Mesendoderm (in vitro differentiated cells): Measurements from ENCODE around the gene ZMAT3.

Experiments
- DNase-seq: peaks from one replicate; pipeline ENCODE4 v3.0.0; 2013
- H2AK5ac ChIP-seq: 2 replicates; pipeline ENCODE4 v1.6.1; 2013; ENCODE audit warnings: low read length, inconsistent platforms
- H2BK120ac ChIP-seq: 2 replicates; pipeline ENCODE4 v1.6.1; 2013; ENCODE audit warnings: low read depth, mild to moderate bottlenecking, low read length, moderate library complexity, mixed read lengths
- H2BK15ac ChIP-seq: replicated peaks from 2 replicates; pipeline ENCODE4 v1.6.1; 2013; ENCODE audit warnings: low read depth, mild to moderate bottlenecking, moderate library complexity
- H2BK5ac ChIP-seq: 2 replicates; pipeline ENCODE4 v1.6.1; 2013; ENCODE audit warnings: low read length, inconsistent platforms
- H3K18ac ChIP-seq: 2 replicates; pipeline ENCODE4 v1.6.1; 2013; ENCODE audit warnings: mild to moderate bottlenecking, low read length, mixed read lengths
- H3K23ac ChIP-seq: one replicate; pipeline ENCODE4 v1.6.1; 2013; ENCODE audit warnings: low read length
- H3K27ac ChIP-seq: 2 replicates; pipeline ENCODE4 v1.5.1; 2013; ENCODE audit warnings: low read depth, mild to moderate bottlenecking, inconsistent platforms, low read length, moderate library complexity
- H3K27me3 ChIP-seq: 2 replicates; pipeline ENCODE4 v1.6.1; 2013; ENCODE audit warnings: low read length, control low read depth, mild to moderate bottlenecking, inconsistent platforms; ENCODE audit not compliant: insufficient read depth, poor library complexity
- H3K36me3 ChIP-seq: 2 replicates; pipeline ENCODE4 v1.6.1; 2013; ENCODE audit warnings: low read length, inconsistent platforms; ENCODE audit not compliant: control insufficient read depth, insufficient read depth
- H3K4ac ChIP-seq: one replicate; pipeline ENCODE4 v1.6.1; 2013; ENCODE audit warnings: low read depth, mild to moderate bottlenecking, low read length, moderate library complexity
- H3K4me1 ChIP-seq: 2 replicates; pipeline ENCODE4 v1.6.1; 2013; ENCODE audit warnings: low read depth, low read length, inconsistent platforms; ENCODE audit not compliant: control insufficient read depth
- H3K4me2 ChIP-seq: 2 replicates; pipeline ENCODE4 v1.6.1; 2013; ENCODE audit warnings: low read length
- H3K4me3 ChIP-seq: 2 replicates; pipeline ENCODE4 v1.5.1; 2013; ENCODE audit warnings: mild to moderate bottlenecking, low read length
- H3K56ac ChIP-seq: one replicate; pipeline ENCODE4 v1.6.1; 2013; ENCODE audit warnings: low read length
- H3K79me1 ChIP-seq: 2 replicates; pipeline ENCODE4 v1.6.1; 2013; ENCODE audit warnings: low read length, inconsistent platforms
- H3K79me2 ChIP-seq: 2 replicates; pipeline ENCODE4 v1.6.1; 2013; ENCODE audit warnings: mild to moderate bottlenecking, low read length; ENCODE audit not compliant: control insufficient read depth, insufficient read depth
- H3K9ac ChIP-seq: 2 replicates; pipeline ENCODE4 v1.6.1; 2013; ENCODE audit warnings: low read length, inconsistent platforms
- H4K5ac ChIP-seq: one replicate; pipeline ENCODE4 v1.6.1; 2013; ENCODE audit warnings: low read length
- H4K8ac ChIP-seq: one replicate; pipeline ENCODE4 v1.6.1; 2013; ENCODE audit warnings: low read depth, mild to moderate bottlenecking, control low read depth, low read length, moderate library complexity
- WGBS: extraction: QIAGEN DNeasy Blood & Tissue Kit; methylation state at CpG from one replicate; pipeline ENCODE4 v1.1.7; 2013; ENCODE audit warnings: low lambda C conversion rate, missing lambda C conversion rate; ENCODE audit not compliant: insufficient coverage; ENCODE audit errors: extremely low coverage; 5-methylcytosine and 5-hydroxymethylcytosine counted together

ZMAT3 gene

GRCh38 chr3:179018808-179019207, 52.8 kb downstream of the ZMAT3 start:
- no peak overlapping the region for H3K23ac ChIP-seq
- no peaks in the 10 kb centered on the region for H3K27me3 ChIP-seq
- H3K56ac ChIP-seq = no peak overlapping the region
- no peaks in the 10 kb centered on the region for H3K79me1 ChIP-seq
- no peak overlapping the region for H2AK5ac ChIP-seq
- H3K79me2 ChIP-seq = no peaks in the 10 kb centered on the region
- no peaks in the 10 kb centered on the region for H3K4me1 ChIP-seq
- no CpG with 5 or more reads among the region's 1 CpG for WGBS
- no peak overlapping the region for H3K4ac ChIP-seq
- no peak overlapping the region for H3K18ac ChIP-seq
- no peaks in the 10 kb centered on the region for H3K36me3 ChIP-seq
- H2BK5ac ChIP-seq = no peak overlapping the region
- no peak overlapping the region for H2BK120ac ChIP-seq
- H3K9ac ChIP-seq = no peak overlapping the region
- no peak for DNase-seq
- H2BK15ac ChIP-seq = no peak overlapping the region
- no peak overlapping the region for H4K5ac ChIP-seq
- H3K27ac ChIP-seq = no peak overlapping the region
- H3K4me2 ChIP-seq = no peak overlapping the region
- H4K8ac ChIP-seq = no peak overlapping the region
- H3K4me3 ChIP-seq = no peak overlapping the region

- no peak overlapping the region for H4K5ac ChIP-seq
- no peak overlapping the region for H3K4ac ChIP-seq
- no peak overlapping the region for H3K4me3 ChIP-seq
- H3K4me1 ChIP-seq = no peaks in the 10 kb centered on the region
- no peaks in the 10 kb centered on the region for H3K36me3 ChIP-seq
- no peak overlapping the region for H2AK5ac ChIP-seq
- H2BK5ac ChIP-seq = no peak overlapping the region
- no peak overlapping the region for H3K4me2 ChIP-seq
- no peak overlapping the region for H3K9ac ChIP-seq
- H3K79me1 ChIP-seq = no peaks in the 10 kb centered on the region
- no CpG with 5 or more reads among the region's 9 CpGs for WGBS
- no peak overlapping the region for H3K23ac ChIP-seq
- H2BK120ac ChIP-seq = no peak overlapping the region
- H3K79me2 ChIP-seq = no peaks in the 10 kb centered on the region
- no peak for DNase-seq
- H3K27me3 ChIP-seq = no peaks in the 10 kb centered on the region
- H2BK15ac ChIP-seq = no peak overlapping the region
- H3K18ac ChIP-seq = no peak overlapping the region
- H4K8ac ChIP-seq = no peak overlapping the region
- no peak overlapping the region for H3K27ac ChIP-seq
- no peak overlapping the region for H3K56ac ChIP-seq
These were observed 54.5 kb downstream of the ZMAT3 start for GRCh38 chr3:179016979-179017670.

- H3K36me3 ChIP-seq = no peaks in the 10 kb centered on the region
- peak; percentile 87 for DNase-seq
These were observed 56.0 kb downstream of the ZMAT3 start for GRCh38 chr3:179015551-179016020.

GRCh38 chr3:179005706-179006105, 65.9 kb downstream of the ZMAT3 start:
- H2BK5ac ChIP-seq = no peak overlapping the region
- no peaks in the 10 kb centered on the region for H3K27me3 ChIP-seq
- H3K56ac ChIP-seq = no peak overlapping the region
- H3K23ac ChIP-seq = no peak overlapping the region
- DNase-seq = no peak
- no peak overlapping the region for H3K9ac ChIP-seq
- H3K4ac ChIP-seq = no peak overlapping the region
- no peak overlapping the region for H2BK15ac ChIP-seq
- H3K18ac ChIP-seq = no peak overlapping the region
- H2BK120ac ChIP-seq = no peak overlapping the region
- no CpG with 5 or more reads among the region's 2 CpGs for WGBS
- no peaks in the 10 kb centered on the region for H3K79me1 ChIP-seq
- H3K4me2 ChIP-seq = no peak overlapping the region
- no peak overlapping the region for H4K5ac ChIP-seq
- no peak overlapping the region for H2AK5ac ChIP-seq
- H4K8ac ChIP-seq = no peak overlapping the region
- no peak overlapping the region for H3K4me3 ChIP-seq
- no peaks in the 10 kb centered on the region for H3K4me1 ChIP-seq
- H3K79me2 ChIP-seq = no peaks in the 10 kb centered on the region
- no peaks in the 10 kb centered on the region for H3K36me3 ChIP-seq
- no peak overlapping the region for H3K27ac ChIP-seq

More at GRCh38 chr3:179015551-179016020, 56.0 kb downstream of the ZMAT3 start:
- Histone ChIP-seq H3K4me3 (no peak overlapping the region), H3K9ac (no peak overlapping the region), H2BK15ac (no peak overlapping the region), H2AK5ac (no peak overlapping the region), H3K79me2 (no peaks in the 10 kb centered on the region), H3K4me1 (no peaks in the 10 kb centered on the region), H4K8ac (no peak overlapping the region), H3K4ac (no peak overlapping the region), H2BK120ac (no peak overlapping the region), H2BK5ac (no peak overlapping the region), H3K27ac (no peak overlapping the region), H3K79me1 (no peaks in the 10 kb centered on the region), H3K56ac (no peak overlapping the region), H3K4me2 (no peak overlapping the region), H4K5ac (no peak overlapping the region), H3K18ac (no peak overlapping the region), H3K23ac (no peak overlapping the region), H3K27me3 (no peaks in the 10 kb centered on the region)
- WGBS = no CpG with 5 or more reads among the region's 1 CpG

- Histone ChIP-seq H3K79me1 (no peaks in the 10 kb centered on the region), H3K4me1 (no peaks in the 10 kb centered on the region), H3K36me3 (no peaks in the 10 kb centered on the region), H2BK5ac (no peak overlapping the region), H2AK5ac (no peak overlapping the region), H4K8ac (no peak overlapping the region), H2BK15ac (no peak overlapping the region), H2BK120ac (no peak overlapping the region), H4K5ac (no peak overlapping the region), H3K56ac (no peak overlapping the region), H3K18ac (no peak overlapping the region), H3K27ac (no peak overlapping the region), H3K79me2 (no peaks in the 10 kb centered on the region), H3K4me3 (no peak overlapping the region), H3K4ac (no peak overlapping the region), H3K4me2 (no peak overlapping the region), H3K9ac (no peak overlapping the region), H3K23ac (no peak overlapping the region), H3K27me3 (no peaks in the 10 kb centered on the region)
- no peak for DNase-seq
- no CpG with 5 or more reads among the region's 4 CpGs for WGBS
These were observed 66.4 kb downstream of the ZMAT3 start for GRCh38 chr3:179005213-179005612.

GRCh38 chr3:179000659-179001058, 71.0 kb downstream of the ZMAT3 start:
- H3K27me3 ChIP-seq = no peaks in the 10 kb centered on the region
- H3K9ac ChIP-seq = no peak overlapping the region
- no CpG with 5 or more reads among the region's 3 CpGs for WGBS
- no peak overlapping the region for H4K5ac ChIP-seq
- no peak for DNase-seq
- H3K23ac ChIP-seq = no peak overlapping the region
- no peak overlapping the region for H3K18ac ChIP-seq
- H3K27ac ChIP-seq = no peak overlapping the region
- no peaks in the 10 kb centered on the region for H3K79me1 ChIP-seq
- no peaks in the 10 kb centered on the region for H3K4me1 ChIP-seq
- H2BK120ac ChIP-seq = no peak overlapping the region
- H3K4me3 ChIP-seq = no peak overlapping the region
- H3K79me2 ChIP-seq = no peaks in the 10 kb centered on the region
- no peak overlapping the region for H3K56ac ChIP-seq
- H4K8ac ChIP-seq = no peak overlapping the region
- no peak overlapping the region for H2BK15ac ChIP-seq
- no peak overlapping the region for H2BK5ac ChIP-seq
- H3K4me2 ChIP-seq = no peak overlapping the region
- H3K4ac ChIP-seq = no peak overlapping the region
- H2AK5ac ChIP-seq = no peak overlapping the region
- no peaks in the 10 kb centered on the region for H3K36me3 ChIP-seq
